OCI-LY1 (cell line): Measurements from ENCODE around the gene IL31RA.

Source experiments
- H2AFZ ChIP-seq: fragments of 200-600 bp; sonication (generic), shearing (Covaris generic); 2 replicates; pipeline ENCODE4 v1.6.0; 2014; ENCODE audit warnings: antibody characterized with exemption, mild to moderate bottlenecking, low read length
- H3F3A ChIP-seq: fragments of 200-600 bp; sonication (generic), shearing (Covaris generic); 2 replicates; pipeline ENCODE4 v1.6.0; 2014; ENCODE audit warnings: mild to moderate bottlenecking, antibody characterized with exemption, low read length, moderate library complexity; ENCODE audit not compliant: insufficient read depth
- H3K27ac ChIP-seq: fragments of 200-600 bp; sonication (generic); 2 replicates; pipeline ENCODE4 v1.5.1; 2014; ENCODE audit warnings: low read length, mixed run types, mild to moderate bottlenecking, low read depth; ENCODE audit not compliant: poor library complexity, severe bottlenecking
- H3K27me3 ChIP-seq: fragments of 200-600 bp; sonication (generic); 2 replicates; pipeline ENCODE4 v1.6.0; 2014; ENCODE audit warnings: antibody characterized with exemption, mild to moderate bottlenecking, low read length, moderate library complexity; ENCODE audit not compliant: insufficient read depth
- H3K36me3 ChIP-seq: fragments of 200-600 bp; sonication (generic); 2 replicates; pipeline ENCODE4 v1.6.1; 2014; ENCODE audit warnings: mild to moderate bottlenecking, antibody characterized with exemption, low read length, moderate library complexity, mixed read lengths; ENCODE audit not compliant: insufficient read depth
- H3K4me1 ChIP-seq: fragments of 200-600 bp; sonication (generic); 2 replicates; pipeline ENCODE4 v1.5.1; 2014; ENCODE audit warnings: mild to moderate bottlenecking, low read length, moderate library complexity; ENCODE audit not compliant: insufficient read depth, severe bottlenecking
- H3K4me2 ChIP-seq: fragments of 200-600 bp; sonication (generic), shearing (Covaris generic); 2 replicates; pipeline ENCODE4 v1.6.1; 2014; ENCODE audit warnings: low read length
- H3K4me3 ChIP-seq: fragments of 200-600 bp; sonication (generic); 2 replicates; pipeline ENCODE4 v1.5.1; 2014; ENCODE audit warnings: low read length, low read depth, mild to moderate bottlenecking, mixed read lengths; ENCODE audit not compliant: poor library complexity, severe bottlenecking
- H3K79me2 ChIP-seq: fragments of 200-600 bp; shearing (Covaris generic); 2 replicates; pipeline ENCODE4 v1.6.1; 2016; ENCODE audit warnings: mixed run types, low read length, mixed read lengths; ENCODE audit not compliant: insufficient read depth
- H3K9ac ChIP-seq: fragments of 200-600 bp; sonication (generic), shearing (Covaris generic); 2 replicates; pipeline ENCODE4 v1.6.1; 2014; ENCODE audit warnings: mild to moderate bottlenecking, low read length, mixed read lengths
- H3K9me2 ChIP-seq: fragments of 200-600 bp; sonication (generic), shearing (Covaris generic); 2 replicates; pipeline ENCODE4 v1.6.1; 2014; ENCODE audit warnings: low read depth, mild to moderate bottlenecking, low read length, mixed read lengths
- H3K9me3 ChIP-seq: fragments of 200-600 bp; shearing (Covaris generic); 2 replicates; pipeline ENCODE4 v1.6.1; 2014; ENCODE audit warnings: low read length, mixed read lengths
- H4K20me1 ChIP-seq: fragments of 200-600 bp; sonication (generic), shearing (Covaris generic); 2 replicates; pipeline ENCODE4 v1.6.0; 2016; ENCODE audit warnings: mild to moderate bottlenecking, low read length; ENCODE audit not compliant: insufficient read depth
- CTCF ChIP-seq: fragments of 200-600 bp; sonication (generic), shearing (Covaris generic); IDR thresholded peaks from 2 replicates; pipeline ENCODE4 v1.5.1; 2017; ENCODE audit warnings: mild to moderate bottlenecking, antibody characterized with exemption, low read length, moderate library complexity, mixed read lengths
- EZH2 ChIP-seq: fragments of 200-600 bp; sonication (generic), shearing (Covaris generic); IDR thresholded peaks from 2 replicates; pipeline ENCODE4 v1.8.0; 2017; ENCODE audit warnings: borderline replicate concordance, mixed run types, mild to moderate bottlenecking, antibody characterized with exemption, low read length, moderate library complexity, mixed read lengths

The IL31RA gene

GRCh38 chr5:55927861-55928655 lies 76.9 kb downstream of the IL31RA start:
- Histone ChIP-seq H3K36me3 (no peaks in the 10 kb centered on the region), H3K4me3 (no peak overlapping the region), H2AFZ (no peak overlapping the region), H3K9me2 (no peaks in the 10 kb centered on the region), H3F3A (no peaks in the 10 kb centered on the region), H3K4me2 (no peak overlapping the region), H3K79me2 (no peaks in the 10 kb centered on the region), H3K4me1 (no peaks in the 10 kb centered on the region), H3K9me3 (no peaks in the 10 kb centered on the region), H3K27ac (no peak overlapping the region), H3K9ac (no peak overlapping the region), H4K20me1 (no peaks in the 10 kb centered on the region), H3K27me3 (no peaks in the 10 kb centered on the region)
- TF ChIP-seq CTCF (no peak), EZH2 (no peak)

- no peaks in the 10 kb centered on the region for H3K4me1 ChIP-seq
- H3K9me3 ChIP-seq: no peaks in the 10 kb centered on the region
- H2AFZ ChIP-seq: no peak overlapping the region
- no peaks in the 10 kb centered on the region for H3K9me2 ChIP-seq
- TF ChIP-seq CTCF (no peak), EZH2 (no peak)
- no peak overlapping the region for H3K4me3 ChIP-seq
- H3K79me2 ChIP-seq: no peaks in the 10 kb centered on the region
- no peak overlapping the region for H3K9ac ChIP-seq
- no peaks in the 10 kb centered on the region for H4K20me1 ChIP-seq
- H3K4me2 ChIP-seq: no peak overlapping the region
- no peak overlapping the region for H3K27ac ChIP-seq
- no peaks in the 10 kb centered on the region for H3K36me3 ChIP-seq
- no peaks in the 10 kb centered on the region for H3F3A ChIP-seq
- H3K27me3 ChIP-seq: no peaks in the 10 kb centered on the region
These were observed 78.1 kb downstream of the IL31RA start for GRCh38 chr5:55929020-55929799.

- Histone ChIP-seq H3K9me3 (no peaks in the 10 kb centered on the region), H3F3A (no peaks in the 10 kb centered on the region), H3K9me2 (no peaks in the 10 kb centered on the region), H3K9ac (no peak overlapping the region), H3K4me2 (no peak overlapping the region), H3K27ac (no peak overlapping the region), H3K27me3 (no peaks in the 10 kb centered on the region), H3K4me1 (no peaks in the 10 kb centered on the region), H3K36me3 (no peaks in the 10 kb centered on the region), H3K79me2 (no peaks in the 10 kb centered on the region), H2AFZ (no peak overlapping the region), H4K20me1 (no peaks in the 10 kb centered on the region), H3K4me3 (no peak overlapping the region)
- TF ChIP-seq CTCF (no peak), EZH2 (no peak)
These were observed 81.5 kb downstream of the IL31RA start for GRCh38 chr5:55932700-55933099.
